HepG2 (cell line): ENCODE data around the gene RASSF8. TPM values are rescaled to one million over a fixed set of nuclear protein-coding genes. Genes with fewer than 3 reads are reported as not detected.

Experiments
- ATAC-seq: fragments of 200-7000 bp; cut with Tn5 transposase; 3 replicates; pipeline ENCODE4 v1.9.1; 2020; ENCODE audit warnings: mild to moderate bottlenecking, moderate library complexity
- BruUV-seq: library from RNA; stranded (reverse); fragments of 400-500 nt; replicated peaks from 2 replicates; lab custom pipeline; 2021; lab: Mats Ljungman, UMichigan
- CTCF ChIA-PET: fragments of 300-600 bp; formaldehyde crosslinking; extraction: SDS; loops from one replicate; lab custom pipeline; 2021; ENCODE audit warnings: low total read pairs, inconsistent platforms, low intra/inter-chr PET ratio; lab: Yijun Ruan, JAX
- POLR2A ChIA-PET: fragments of 350-600 bp; sonication (Branson Sonifier 250); formaldehyde crosslinking; loops from one replicate; lab custom pipeline; 2020; ENCODE audit warnings: antibody characterized with exemption, inconsistent platforms; lab: Yijun Ruan, JAX
- DNase-seq: peaks from one replicate; pipeline ENCODE4 v3.0.0-alpha.2; 2015; ENCODE audit warnings: low spot score
- FAIRE-seq: peaks from 3 replicates; lab custom pipeline; 2011; peaks lifted over from hg19 to GRCh38; lab: Jason Lieb, UNC
- H2AFZ ChIP-seq: one replicate; pipeline ENCODE4 v1.6.1; 2011; ENCODE audit warnings: low read length, inconsistent platforms
- H3K27ac ChIP-seq: fragments of 300-600 bp; 3 replicates; pipeline ENCODE4 v1.8.0; 2011; ENCODE audit warnings: mixed run types, mild to moderate bottlenecking, mixed read lengths, low read length, inconsistent platforms; ENCODE audit not compliant: insufficient read depth; ENCODE audit errors: extremely low read length
- H3K27me3 ChIP-seq, 2 experiments: fragments of 200-600 bp in 1 of 2; 2 replicates in 1 of 2; 3 replicates in 1 of 2; pipeline versions ENCODE4 v1.6.0 to v1.8.0; 2011; ENCODE audit warnings: low read length in 2 of 2, mild to moderate bottlenecking in 2 of 2, moderate library complexity in 2 of 2, inconsistent platforms in 1 of 2; ENCODE audit not compliant: insufficient read depth in 2 of 2, control insufficient read depth in 1 of 2
- H3K36me3 ChIP-seq, 2 experiments: fragments of 200-600 bp in 1 of 2; replicated peaks in 1 of 2; 2 replicates in 1 of 2; 3 replicates in 1 of 2; pipeline versions ENCODE4 v1.5.1 to v1.8.0; 2011; ENCODE audit warnings: low read length in 2 of 2, inconsistent platforms in 1 of 2; ENCODE audit not compliant: insufficient read depth in 2 of 2, control insufficient read depth in 1 of 2
- H3K4me1 ChIP-seq: 2 replicates; pipeline ENCODE4 v1.5.1; 2012; ENCODE audit warnings: low read length, inconsistent platforms; ENCODE audit not compliant: insufficient read depth
- H3K4me2 ChIP-seq: 2 replicates; pipeline ENCODE4 v1.6.0; 2011; ENCODE audit warnings: low read depth, low read length, inconsistent platforms
- H3K4me3 ChIP-seq, 3 experiments: fragments of 200-600 bp in 1 of 3; sonication (generic), shearing (Covaris generic) in 1 of 3; replicated peaks in 1 of 3; 2 replicates each; pipeline ENCODE4 v1.5.1; 2011 to 2016; ENCODE audit warnings: low read length in 3 of 3, inconsistent platforms in 2 of 3, low read depth in 2 of 3, mild to moderate bottlenecking in 2 of 3, control low read depth in 1 of 3, mixed read lengths in 1 of 3; ENCODE audit not compliant: insufficient read depth in 1 of 3
- H3K79me2 ChIP-seq: one replicate; pipeline ENCODE4 v1.6.1; 2011; ENCODE audit warnings: low read length, inconsistent platforms; ENCODE audit not compliant: insufficient read depth
- H3K9ac ChIP-seq: 2 replicates; pipeline ENCODE4 v1.6.0; 2011; ENCODE audit warnings: mild to moderate bottlenecking, low read depth, low read length, inconsistent platforms; ENCODE audit not compliant: insufficient read depth
- H3K9me3 ChIP-seq: 2 replicates; pipeline ENCODE4 v1.5.1; 2012; ENCODE audit warnings: mild to moderate bottlenecking, low read length
- H4K20me1 ChIP-seq: 2 replicates; pipeline ENCODE4 v1.6.0; 2011; ENCODE audit warnings: inconsistent platforms, mild to moderate bottlenecking, low read length, moderate library complexity; ENCODE audit not compliant: insufficient read depth
- AGO1 ChIP-seq: fragments of 200-400 bp; formaldehyde crosslinking; IDR thresholded peaks from 2 replicates; pipeline ENCODE4 v1.6.1; 2017; ENCODE audit warnings: mild to moderate bottlenecking, low read depth, low read length, moderate library complexity; ENCODE audit not compliant: poor library complexity, severe bottlenecking
- ARNT2 ChIP-seq: sonication (generic); formaldehyde crosslinking; IDR thresholded peaks from 2 replicates; pipeline ENCODE4 v1.8.0; 2022; ENCODE audit warnings: mild to moderate bottlenecking, low read depth, missing genetic modification reagents, moderate library complexity
- GLMP ChIP-seq: sonication (generic); formaldehyde crosslinking; IDR thresholded peaks from 2 replicates; pipeline ENCODE4 v1.9.0; 2021; ENCODE audit warnings: missing genetic modification reagents, mild to moderate bottlenecking, borderline replicate concordance
- GZF1 ChIP-seq: sonication (generic); formaldehyde crosslinking; IDR thresholded peaks from 2 replicates; pipeline ENCODE4 v1.5.1; 2020; ENCODE audit warnings: mild to moderate bottlenecking, missing genetic modification reagents
- NRL ChIP-seq: sonication (generic); formaldehyde crosslinking; IDR thresholded peaks from 2 replicates; pipeline ENCODE4 v1.5.0; 2020; ENCODE audit warnings: missing genetic modification reagents, mild to moderate bottlenecking, moderate library complexity, borderline replicate concordance
- SP1 ChIP-seq, 2 experiments: fragments of 450-650 bp in 1 of 2; sonication (generic) in 1 of 2; formaldehyde crosslinking in 1 of 2; IDR thresholded peaks; 2 replicates each; pipeline versions ENCODE4 v1.4.0 to v1.6.1; 2016 to 2020; ENCODE audit warnings: missing genetic modification reagents in 1 of 2
- TBP ChIP-seq: sonication (generic); formaldehyde crosslinking; IDR thresholded peaks from 2 replicates; pipeline ENCODE4 v1.5.0; 2020; ENCODE audit warnings: missing genetic modification reagents
- ZNF318 ChIP-seq: sonication (generic); formaldehyde crosslinking; IDR thresholded peaks from 2 replicates; pipeline ENCODE4 v1.4.0; 2020; ENCODE audit warnings: mild to moderate bottlenecking, missing genetic modification reagents
- ZSCAN21 ChIP-seq: sonication (generic); formaldehyde crosslinking; IDR thresholded peaks from 2 replicates; pipeline ENCODE4 v1.8.0; 2022; ENCODE audit warnings: mild to moderate bottlenecking, missing genetic modification reagents, moderate library complexity, borderline replicate concordance
- WGBS: methylation state at CpG from one replicate; pipeline ENCODE4 v1.1.6; 2017; ENCODE audit warnings: low lambda C conversion rate; 5-methylcytosine and 5-hydroxymethylcytosine counted together
- in situ Hi-C: cut with HindIII; loops from 2 replicates; pipeline ENCODE4 v1.10.0; 2017; ENCODE audit warnings: low pct_unique_long_range_greater_than_20kb; ENCODE audit not compliant: extremely low pct_ligation_motif_present
- intact Hi-C: fragments of 100-400 bp; cut with micrococcal nuclease; formaldehyde crosslinking; loops from one replicate; pipeline ENCODE4 v1.10.0; 2022; ENCODE audit not compliant: unreplicated experiment
- polyA plus RNA-seq, 8 experiments: library from polyadenylated mRNA; depleted of rRNA in 3 of 8; stranded (reverse) in 7 of 8; unstranded in 1 of 8; fragments of >200 nt; fragmentation: Illumina TruSeq in 4 of 8; extraction: Trizol in 4 of 8; gene quantifications; 2 replicates each; pipeline versions ENCODE4 v1.2.1 to v1.2.3, GENCODE V29; 2011 to 2016; ENCODE audit warnings: low read depth in 4 of 8, missing spikeins in 1 of 8, mixed read lengths in 1 of 8; ENCODE audit not compliant: insufficient read depth in 1 of 8
- total RNA-seq, 5 experiments: library from RNA; depleted of rRNA; stranded (reverse); fragments of >200 nt; fragmentation: Illumina TruSeq; extraction: Trizol; gene quantifications; 2 replicates each; pipeline ENCODE4 v1.2.3, GENCODE V29; 2016; ENCODE audit warnings: low read depth in 1 of 5
- TF ChIP-seq, protein P1 (sequence below): sonication (generic); formaldehyde crosslinking; IDR thresholded peaks from 2 replicates; pipeline ENCODE4 v1.5.0; 2020; ENCODE audit warnings: mild to moderate bottlenecking, missing genetic modification reagents

Gene RASSF8
- total and polyA plus RNA-seq, 2 of the 13 experiments (the other 11 are each of a cell fraction or from before 2014, with no cell fraction given), result 0.82 to 9.2 TPM

GRCh38 chr12:25985316-25986175 lies 27.1 kb downstream of the RASSF8 start:
- H3K9me3 ChIP-seq, result no peaks in the 10 kb centered on the region
- H3K27ac ChIP-seq, result no peak overlapping the region
- H3K27me3 ChIP-seq, result no peaks in the 10 kb centered on the region; a peak in 1 of 5 replicates
- no peak overlapping the region for H2AFZ ChIP-seq
- intact Hi-C loops (no loop called here), in situ Hi-C loops (no loop called here)
- no TSS peak for BruUV-seq
- no peak overlapping the region for H3K9ac ChIP-seq
- H3K79me2 ChIP-seq, result no peaks in the 10 kb centered on the region
- no peaks in the 10 kb centered on the region for H4K20me1 ChIP-seq
- ATAC-seq (no peak; the same call in 2 of the 3 replicates), DNase-seq (no peak), FAIRE-seq (no peak)
- 30% methylated on average over 8 of the region's 8 CpGs for WGBS
- no peak overlapping the region for H3K4me2 ChIP-seq
- ChIA-PET CTCF (no interaction called here), POLR2A (no interaction called here)
- H3K4me3 ChIP-seq, result no peak overlapping the region
- H3K4me1 ChIP-seq, result no peaks in the 10 kb centered on the region
- H3K36me3 ChIP-seq, result no peaks in the 10 kb centered on the region
- TF ChIP-seq ZNF318 (CRISPR knock-in tag) (no peak), AGO1 (no peak), NRL (CRISPR knock-in tag) (no peak), ZSCAN21 (CRISPR knock-in tag) (no peak), TBP (CRISPR knock-in tag) (no peak), GZF1 (CRISPR knock-in tag) (no peak), GLMP (CRISPR knock-in tag) (no peak), ARNT2 (CRISPR knock-in tag) (no peak), SP1 (IDR thresholded peaks at IDR 0.05) (no peak), SP1 (CRISPR knock-in tag; IDR thresholded peaks at IDR 0.05) (no peak)
- TF ChIP-seq, protein P1, sequence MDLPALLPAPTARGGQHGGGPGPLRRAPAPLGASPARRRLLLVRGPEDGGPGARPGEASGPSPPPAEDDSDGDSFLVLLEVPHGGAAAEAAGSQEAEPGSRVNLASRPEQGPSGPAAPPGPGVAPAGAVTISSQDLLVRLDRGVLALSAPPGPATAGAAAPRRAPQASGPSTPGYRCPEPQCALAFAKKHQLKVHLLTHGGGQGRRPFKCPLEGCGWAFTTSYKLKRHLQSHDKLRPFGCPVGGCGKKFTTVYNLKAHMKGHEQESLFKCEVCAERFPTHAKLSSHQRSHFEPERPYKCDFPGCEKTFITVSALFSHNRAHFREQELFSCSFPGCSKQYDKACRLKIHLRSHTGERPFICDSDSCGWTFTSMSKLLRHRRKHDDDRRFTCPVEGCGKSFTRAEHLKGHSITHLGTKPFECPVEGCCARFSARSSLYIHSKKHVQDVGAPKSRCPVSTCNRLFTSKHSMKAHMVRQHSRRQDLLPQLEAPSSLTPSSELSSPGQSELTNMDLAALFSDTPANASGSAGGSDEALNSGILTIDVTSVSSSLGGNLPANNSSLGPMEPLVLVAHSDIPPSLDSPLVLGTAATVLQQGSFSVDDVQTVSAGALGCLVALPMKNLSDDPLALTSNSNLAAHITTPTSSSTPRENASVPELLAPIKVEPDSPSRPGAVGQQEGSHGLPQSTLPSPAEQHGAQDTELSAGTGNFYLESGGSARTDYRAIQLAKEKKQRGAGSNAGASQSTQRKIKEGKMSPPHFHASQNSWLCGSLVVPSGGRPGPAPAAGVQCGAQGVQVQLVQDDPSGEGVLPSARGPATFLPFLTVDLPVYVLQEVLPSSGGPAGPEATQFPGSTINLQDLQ (CRISPR knock-in tag), result no peak
